ENCODE measurements around the gene SLMAP. TPM values are rescaled to one million over a fixed set of nuclear protein-coding genes. Genes with fewer than 3 reads are reported as not detected.

The SLMAP gene
- total RNA-seq, 1 donor from 2014 or later = 37.8 TPM

- no peak for DNase-seq (ENCODE audit: extremely low read depth, low read depth, low spot score)
Measured at GRCh38 chr3:57956119-57956832, 200.2 kb downstream of the SLMAP start.

- DNase-seq (ENCODE audit: extremely low read depth, low read depth, low spot score) = no peak
Measured at GRCh38 chr3:57956833-57957174, 200.7 kb downstream of the SLMAP start.

DNA sequence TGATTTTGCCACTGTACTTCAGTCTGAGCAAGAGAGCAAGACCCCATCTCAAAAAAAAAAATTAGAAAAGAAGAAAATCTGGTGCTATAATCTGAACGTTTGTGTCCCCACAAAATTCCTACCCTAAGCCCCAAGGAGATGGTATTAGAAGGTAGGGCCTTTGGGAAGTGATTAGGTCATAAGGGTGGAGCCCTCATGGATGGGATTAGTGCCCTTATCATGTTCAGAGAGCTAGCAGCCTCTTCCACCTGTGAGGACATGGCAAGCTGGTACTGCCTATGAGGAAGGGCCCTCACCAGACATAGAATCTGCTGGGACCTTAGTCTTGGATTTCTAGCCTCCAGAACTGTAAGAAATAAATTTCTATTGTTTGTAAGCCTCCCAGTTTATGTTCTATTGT, 201.7 kb downstream of the SLMAP start:
- no peak for DNase-seq (ENCODE audit: extremely low read depth, low read depth, low spot score)

DNA sequence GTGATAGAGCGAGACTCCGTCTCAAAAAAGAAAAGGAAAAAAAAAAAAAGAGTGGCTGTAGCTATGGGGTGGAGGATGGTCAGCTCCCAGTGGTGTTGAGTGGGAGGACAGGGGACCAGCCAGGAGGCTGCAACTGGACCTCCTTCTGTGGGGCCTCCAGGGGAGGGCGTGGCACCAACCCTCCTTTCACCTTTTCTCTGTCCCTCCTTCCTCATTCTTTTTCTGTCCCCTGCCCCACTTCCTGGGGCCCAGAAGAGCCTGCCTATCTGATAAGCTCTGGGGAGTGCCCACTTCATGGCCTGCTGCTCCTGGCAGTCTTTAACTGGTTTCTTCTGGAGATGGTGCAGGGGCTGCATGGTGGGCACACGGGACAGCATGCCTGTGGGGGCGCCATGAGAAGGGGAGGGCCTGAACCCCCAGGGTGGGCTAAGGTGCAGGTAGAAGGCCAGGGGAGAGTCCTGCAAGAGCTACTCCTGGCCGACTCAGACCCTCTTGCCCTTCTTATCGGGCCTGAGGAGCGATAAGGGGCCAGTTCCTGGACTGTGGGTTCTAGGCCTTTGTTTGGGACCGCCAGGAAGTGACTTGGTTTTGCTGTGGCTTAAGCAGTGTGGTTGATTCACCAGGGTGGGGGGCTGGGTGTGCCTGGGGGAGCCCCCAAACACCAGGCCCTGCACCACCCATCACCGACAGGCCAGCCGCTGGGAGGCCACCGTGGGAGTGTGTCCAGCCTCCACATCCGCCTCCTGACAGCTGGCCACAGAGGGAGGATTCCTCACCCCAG, 202.7 kb downstream of the SLMAP start:
- DNase-seq (ENCODE audit: extremely low read depth, low read depth, low spot score) = no peak

DNA sequence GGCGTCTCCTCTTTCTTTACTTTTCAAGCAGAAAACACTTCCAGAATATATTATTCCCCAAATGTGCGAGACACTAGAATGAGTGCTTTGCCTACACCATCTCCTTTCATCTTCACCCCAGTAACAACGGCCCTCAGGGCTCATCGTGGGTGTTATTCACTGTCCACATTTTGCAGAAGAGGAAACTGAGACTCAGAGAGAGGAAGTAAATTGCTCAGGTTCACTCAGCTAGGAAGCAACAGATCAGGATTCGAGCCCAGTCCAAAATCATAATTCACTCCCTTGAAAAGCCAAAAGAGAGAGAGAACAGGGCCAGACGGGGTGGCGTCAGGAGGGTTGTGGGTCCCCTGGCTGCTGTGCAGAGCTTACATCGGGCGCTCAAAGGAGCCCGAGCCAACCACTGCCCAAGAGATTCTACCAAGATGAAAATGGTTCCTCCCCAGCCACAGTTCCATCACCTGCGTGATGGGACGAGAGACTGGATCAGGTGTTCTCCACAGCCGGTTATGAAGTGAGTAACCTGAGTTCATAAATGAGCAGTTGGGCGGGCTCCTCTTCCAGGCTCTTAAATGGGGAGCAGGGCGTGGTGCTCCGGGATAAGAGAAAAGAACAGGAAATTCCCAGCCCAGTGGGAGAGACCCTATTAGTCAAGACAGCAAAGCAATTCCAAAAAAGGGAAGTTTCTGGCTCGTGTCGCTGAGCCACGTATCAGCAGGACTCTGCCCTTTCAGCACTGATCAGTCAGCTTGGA, 203.5 kb downstream of the SLMAP start:
- no peak for DNase-seq (ENCODE audit: extremely low read depth, low read depth, low spot score)

GRCh38 chr3:57960174-57960505, 204.0 kb downstream of the SLMAP start:
- no peak for DNase-seq (ENCODE audit: extremely low read depth, low read depth, low spot score)

- no peak for DNase-seq (ENCODE audit: extremely low read depth, low read depth, low spot score)
Measured at GRCh38 chr3:57961177-57961827, 205.2 kb downstream of the SLMAP start.

- no peak for DNase-seq (ENCODE audit: extremely low read depth, low read depth, low spot score)
Measured at GRCh38 chr3:57961828-57962447, 205.8 kb downstream of the SLMAP start.

DNA sequence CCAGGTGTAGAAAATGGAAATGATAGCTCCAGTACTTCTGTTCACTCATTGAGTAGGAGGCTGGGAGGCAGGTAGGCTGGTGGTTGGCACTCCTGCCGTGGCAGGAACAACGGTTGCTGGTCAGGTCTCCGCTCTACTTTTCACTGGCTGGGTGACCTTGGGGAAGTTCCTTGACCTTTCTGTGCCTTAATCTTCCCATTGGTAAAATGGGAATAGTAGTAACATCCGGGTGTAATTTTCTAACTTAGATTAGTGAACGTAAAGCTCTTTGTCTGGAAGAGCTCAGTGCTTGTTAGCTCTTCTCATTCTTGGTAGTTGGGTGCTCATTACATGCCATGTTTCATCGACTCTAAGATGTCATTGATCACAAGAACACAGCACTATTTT, 206.3 kb downstream of the SLMAP start:
- no peak for DNase-seq (ENCODE audit: extremely low read depth, low read depth, low spot score)

- DNase-seq (ENCODE audit: extremely low read depth, low read depth, low spot score) = no peak
Measured at GRCh38 chr3:57963811-57964346, 207.8 kb downstream of the SLMAP start.

DNA sequence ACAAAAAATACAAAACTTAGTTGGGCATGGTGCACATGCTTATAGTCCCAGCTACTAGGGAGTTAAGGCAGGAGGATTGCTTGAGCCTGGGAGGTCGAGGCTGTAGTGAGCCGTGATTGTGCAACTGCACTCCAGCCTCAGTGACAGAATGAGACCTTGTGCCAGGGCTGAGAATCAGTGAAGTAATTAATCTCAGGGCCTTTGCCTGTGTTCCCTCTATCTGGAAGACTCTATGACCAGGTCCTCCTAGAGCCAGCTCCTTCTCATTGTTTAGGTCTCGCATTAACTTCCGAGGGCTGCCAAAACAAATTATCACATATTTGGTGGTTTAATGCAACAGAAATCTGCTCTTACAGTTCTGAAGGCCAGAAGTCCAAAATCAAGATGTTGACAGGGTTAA, 210.7 kb downstream of the SLMAP start:
- no peak for DNase-seq (ENCODE audit: extremely low read depth, low read depth, low spot score)

DNA sequence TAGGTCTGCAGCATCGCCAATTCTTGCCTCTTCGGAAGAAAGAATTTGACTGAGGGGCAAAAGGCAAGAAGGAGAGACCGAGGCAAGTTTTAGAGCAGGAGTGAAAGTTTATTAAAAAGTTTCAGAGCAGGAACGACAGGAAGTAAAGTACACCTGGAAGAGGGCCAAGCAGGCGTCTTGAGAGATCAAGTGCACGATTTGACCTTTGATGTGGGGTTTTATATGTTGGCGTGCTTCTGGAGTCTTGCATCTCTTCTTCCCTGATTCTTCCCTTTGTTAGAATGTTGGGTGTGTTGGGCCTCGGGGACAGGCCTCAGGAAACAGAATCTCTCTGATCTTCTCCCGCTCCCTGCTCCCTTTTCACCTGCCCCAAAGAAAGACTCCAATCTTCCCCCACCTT, 211.5 kb downstream of the SLMAP start:
- DNase-seq (ENCODE audit: extremely low read depth, low read depth, low spot score) = no peak

- DNase-seq (ENCODE audit: extremely low read depth, low read depth, low spot score) = no peak
Measured at GRCh38 chr3:57968501-57968900, 212.4 kb downstream of the SLMAP start.

GRCh38 chr3:57971975-57972374, 215.9 kb downstream of the SLMAP start:
- DNase-seq (ENCODE audit: extremely low read depth, low read depth, low spot score) = no peak

GRCh38 chr3:57972531-57973111, 216.5 kb downstream of the SLMAP start:
- no peak for DNase-seq (ENCODE audit: extremely low read depth, low read depth, low spot score)

GRCh38 chr3:57973715-57974477, 217.8 kb downstream of the SLMAP start:
- no peak for DNase-seq (ENCODE audit: extremely low read depth, low read depth, low spot score)

- no peak for DNase-seq (ENCODE audit: extremely low read depth, low read depth, low spot score)
Measured at GRCh38 chr3:57974796-57975388, 218.8 kb downstream of the SLMAP start.

- DNase-seq (ENCODE audit: extremely low read depth, low read depth, low spot score) = no peak
Measured at GRCh38 chr3:57977818-57978235, 221.7 kb downstream of the SLMAP start.

GRCh38 chr3:57978316-57978715, 222.2 kb downstream of the SLMAP start:
- no peak for DNase-seq (ENCODE audit: extremely low read depth, low read depth, low spot score)

Data from glomerular endothelial cell (primary cell).